ENCODE data around the gene OSR1. TPM values are rescaled to one million over a fixed set of nuclear protein-coding genes. Genes with fewer than 3 reads are reported as not detected.

OSR1 gene
- total RNA-seq, 4 donors from 2014 or later = 1.4 to 15.7 (median 3.4) TPM

DNA sequence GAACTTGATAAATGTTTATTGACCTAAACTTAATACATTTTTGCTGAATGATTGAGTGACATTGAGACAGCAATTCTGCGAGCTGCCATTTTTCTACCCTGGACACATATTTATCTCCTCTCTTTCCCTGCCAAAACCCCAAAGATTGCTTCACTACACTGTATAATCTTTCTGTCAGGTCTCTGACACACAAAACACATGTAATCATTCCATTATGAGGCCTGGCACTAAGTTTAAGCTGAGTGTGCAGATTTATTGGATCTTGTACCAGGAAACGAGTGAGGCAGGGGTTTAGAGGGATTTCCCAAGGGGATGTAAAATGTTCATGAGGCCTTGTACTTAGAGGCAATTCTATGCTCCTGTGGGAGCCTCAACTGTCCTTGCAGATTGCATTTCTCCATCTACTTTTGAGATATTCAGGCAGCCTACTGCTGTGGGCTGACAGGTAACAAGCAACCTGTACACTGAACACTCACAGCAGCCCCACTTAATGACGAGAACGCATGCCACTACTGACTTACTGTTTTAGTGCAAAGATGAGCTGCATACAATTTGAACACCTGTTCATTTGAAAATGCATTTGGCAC, 13.7 kb upstream of the OSR1 start:
- Histone ChIP-seq H3K9me3 (no peaks in the 10 kb centered on the region), H3K4me1 (no peaks in the 10 kb centered on the region), H3K4me3 (no peak overlapping the region), H3K27me3 (no peaks in the 10 kb centered on the region), H3K36me3 (no peaks in the 10 kb centered on the region), H3K27ac (no peak overlapping the region)
- intact Hi-C loops (cut with DNase I; ENCODE audit: low total_unique reads) = no loop called here
- 67 to 88% methylated on average over 1 to 4 of the region's 4 CpGs for WGBS, 2 donors (ENCODE audit: low coverage in 1 of 2)
- TF ChIP-seq, protein P1, sequence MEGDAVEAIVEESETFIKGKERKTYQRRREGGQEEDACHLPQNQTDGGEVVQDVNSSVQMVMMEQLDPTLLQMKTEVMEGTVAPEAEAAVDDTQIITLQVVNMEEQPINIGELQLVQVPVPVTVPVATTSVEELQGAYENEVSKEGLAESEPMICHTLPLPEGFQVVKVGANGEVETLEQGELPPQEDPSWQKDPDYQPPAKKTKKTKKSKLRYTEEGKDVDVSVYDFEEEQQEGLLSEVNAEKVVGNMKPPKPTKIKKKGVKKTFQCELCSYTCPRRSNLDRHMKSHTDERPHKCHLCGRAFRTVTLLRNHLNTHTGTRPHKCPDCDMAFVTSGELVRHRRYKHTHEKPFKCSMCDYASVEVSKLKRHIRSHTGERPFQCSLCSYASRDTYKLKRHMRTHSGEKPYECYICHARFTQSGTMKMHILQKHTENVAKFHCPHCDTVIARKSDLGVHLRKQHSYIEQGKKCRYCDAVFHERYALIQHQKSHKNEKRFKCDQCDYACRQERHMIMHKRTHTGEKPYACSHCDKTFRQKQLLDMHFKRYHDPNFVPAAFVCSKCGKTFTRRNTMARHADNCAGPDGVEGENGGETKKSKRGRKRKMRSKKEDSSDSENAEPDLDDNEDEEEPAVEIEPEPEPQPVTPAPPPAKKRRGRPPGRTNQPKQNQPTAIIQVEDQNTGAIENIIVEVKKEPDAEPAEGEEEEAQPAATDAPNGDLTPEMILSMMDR (IDR thresholded peaks at IDR 0.05) = no peak
- TF ChIP-seq POLR2AphosphoS5 (IDR thresholded peaks at IDR 0.05) = no peak
- no peak for TF ChIP-seq EP300 (IDR thresholded peaks at IDR 0.05; ENCODE audit: low read depth)
- TF ChIP-seq POLR2A (IDR thresholded peaks at IDR 0.05) = no peak
- no peak for DNase-seq
- in situ Hi-C loops (cut with MboI; ENCODE audit: low pct_ligation_motif_present in 1 of 4, low pct_unique_long_range_greater_than_20kb in 1 of 4, low sequenced_read_pairs in 3 of 4) = loop anchor here (10.0 to 25.0 kb wide), 4 partner anchors 493 to 985 kb away; no protein-coding TSS in a partner anchor

DNA sequence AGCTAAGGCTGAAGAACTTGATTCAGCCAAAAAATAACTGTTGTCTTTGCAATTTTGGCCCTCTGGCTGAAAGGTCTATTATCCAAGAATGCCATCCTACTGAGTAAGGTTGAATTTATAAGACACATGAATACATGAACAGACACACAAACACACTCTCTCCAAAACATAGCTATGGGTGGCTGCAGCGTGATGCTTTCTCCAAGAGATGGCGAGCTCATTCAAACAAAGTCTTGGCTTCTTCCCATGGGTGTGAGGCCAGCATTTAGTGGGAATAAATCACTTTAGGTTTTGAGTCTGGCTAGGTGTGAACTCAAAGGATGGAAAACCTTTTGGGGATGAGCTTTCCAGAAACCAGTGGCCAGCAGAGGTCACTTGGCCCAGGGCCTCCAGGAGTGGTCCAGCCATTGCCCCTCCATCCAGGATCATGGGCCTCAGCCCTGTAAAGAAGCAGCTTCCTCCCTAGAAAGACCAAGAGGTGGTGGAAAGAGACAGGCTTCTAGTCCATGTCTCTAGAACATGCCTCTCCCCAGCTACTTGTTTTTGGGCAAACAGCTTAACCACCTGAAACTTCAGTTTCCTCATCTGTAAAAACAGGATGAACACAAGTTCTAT, 11.0 kb upstream of the OSR1 start:
- H3K27ac ChIP-seq = no peak overlapping the region
- H3K4me3 ChIP-seq = no peak overlapping the region
- no peaks in the 10 kb centered on the region for H3K9me3 ChIP-seq
- no peaks in the 10 kb centered on the region for H3K4me1 ChIP-seq
- no peak for TF ChIP-seq EP300 (IDR thresholded peaks at IDR 0.05; ENCODE audit: low read depth)
- no peak for TF ChIP-seq POLR2AphosphoS5 (IDR thresholded peaks at IDR 0.05)
- TF ChIP-seq, protein P1 (IDR thresholded peaks at IDR 0.05) = peak in 1 of 5 experiments; percentile 18
- in situ Hi-C loops (cut with MboI; ENCODE audit: low pct_ligation_motif_present in 1 of 4, low pct_unique_long_range_greater_than_20kb in 1 of 4, low sequenced_read_pairs in 3 of 4) (loop anchor here (10.0 to 25.0 kb wide), 5 partner anchors 495 to 982 kb away; no protein-coding TSS in a partner anchor), intact Hi-C loops (cut with DNase I; ENCODE audit: low total_unique reads) (no loop called here)
- DNase-seq = no peak
- peaks cover 2% of the 10 kb centered on the region for H3K27me3 ChIP-seq
- H3K36me3 ChIP-seq = no peaks in the 10 kb centered on the region
- WGBS, 2 donors (ENCODE audit: low coverage in 1 of 2) = 50 to 51% methylated on average over 2 of the region's 2 CpGs

DNA sequence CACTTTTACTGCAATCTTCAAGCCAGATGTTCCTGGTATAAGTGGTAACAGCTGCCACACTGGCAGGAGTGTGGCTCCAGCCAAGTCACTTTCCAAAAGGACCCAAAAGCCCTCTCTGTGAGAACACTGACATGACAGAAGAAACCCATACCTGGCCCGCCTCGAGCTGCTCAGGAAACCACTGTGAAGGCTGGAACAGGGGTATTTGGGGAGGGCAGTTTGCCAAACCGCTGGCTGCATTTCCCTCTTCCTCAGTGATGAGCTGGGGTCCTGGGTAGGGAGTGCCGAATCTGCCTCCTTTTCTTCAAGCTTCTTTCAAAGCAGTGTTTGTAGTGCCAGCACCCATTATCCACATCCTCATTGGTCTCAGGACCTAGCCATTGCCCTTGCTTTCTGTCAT, 10.3 kb upstream of the OSR1 start:
- no peak for DNase-seq
- no peak overlapping the region for H3K27ac ChIP-seq
- TF ChIP-seq, protein P1 (IDR thresholded peaks at IDR 0.05) = no peak
- TF ChIP-seq POLR2A (IDR thresholded peaks at IDR 0.05) = no peak
- TF ChIP-seq EP300 (IDR thresholded peaks at IDR 0.05; ENCODE audit: low read depth) = no peak
- no peaks in the 10 kb centered on the region for H3K9me3 ChIP-seq
- intact Hi-C loops (cut with DNase I; ENCODE audit: low total_unique reads) = no loop called here
- H3K27me3 ChIP-seq = peaks cover 8% of the 10 kb centered on the region
- no peaks in the 10 kb centered on the region for H3K36me3 ChIP-seq
- H3K4me1 ChIP-seq = peaks cover 0 to under 1% (median 0%) of the 10 kb centered on the region in 4 donors
- H3K4me3 ChIP-seq = no peak overlapping the region
- in situ Hi-C loops (cut with MboI; ENCODE audit: low pct_ligation_motif_present in 1 of 4, low pct_unique_long_range_greater_than_20kb in 1 of 4, low sequenced_read_pairs in 3 of 4) = loop anchor here (10.0 to 25.0 kb wide), 5 partner anchors 496 to 981 kb away; no protein-coding TSS in a partner anchor
- 70% methylated on average over 4 of the region's 4 CpGs; no CpG with 5 or more reads in 1 of the 2 donors for WGBS, 2 donors (ENCODE audit: low coverage in 1 of 2)

DNA sequence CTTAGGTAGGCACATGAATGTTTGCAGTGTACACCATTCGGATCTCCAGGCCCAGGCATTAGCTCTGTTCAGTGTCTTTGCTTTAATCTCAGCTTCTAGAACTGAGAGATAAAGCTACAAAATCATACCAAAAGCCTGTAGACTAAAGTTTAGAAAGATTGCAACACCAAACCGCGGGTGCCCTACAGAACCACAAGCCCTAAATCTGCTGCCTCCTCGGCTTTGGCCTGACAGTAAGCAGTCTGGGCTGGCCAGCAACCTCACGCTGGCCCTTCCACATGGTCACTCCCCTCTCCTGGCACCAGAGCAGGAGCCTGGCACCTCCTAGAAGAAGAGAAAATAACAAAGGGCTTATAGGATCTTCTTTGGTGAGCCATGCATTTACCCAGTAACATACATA, 8.9 kb upstream of the OSR1 start:
- Histone ChIP-seq H3K27me3 (peaks cover 19% of the 10 kb centered on the region), H3K4me1 (peaks cover 0 to 12% (median 5%) of the 10 kb centered on the region in 4 donors), H3K9me3 (no peaks in the 10 kb centered on the region), H3K27ac (no peak overlapping the region), H3K36me3 (no peaks in the 10 kb centered on the region), H3K4me3 (no peak overlapping the region)
- no peak for DNase-seq
- in situ Hi-C loops (cut with MboI; ENCODE audit: low pct_ligation_motif_present in 1 of 4, low pct_unique_long_range_greater_than_20kb in 1 of 4, low sequenced_read_pairs in 3 of 4) = loop anchor here (10.0 to 25.0 kb wide), 5 partner anchors 497 to 980 kb away; no protein-coding TSS in a partner anchor
- intact Hi-C loops (cut with DNase I; ENCODE audit: low total_unique reads) = no loop called here
- 78% methylated on average over 5 of the region's 5 CpGs; no CpG with 5 or more reads in 1 of the 2 donors for WGBS, 2 donors (ENCODE audit: low coverage in 1 of 2)
- TF ChIP-seq, protein P1 (IDR thresholded peaks at IDR 0.05) = no peak
- TF ChIP-seq POLR2AphosphoS5 (IDR thresholded peaks at IDR 0.05) = no peak
- TF ChIP-seq POLR2A (IDR thresholded peaks at IDR 0.05) = no peak
- no peak for TF ChIP-seq EP300 (IDR thresholded peaks at IDR 0.05; ENCODE audit: low read depth)

Data from transverse colon (tissue), 4 donors.